Effector CD4-positive, alpha-beta T cell (primary cell): Measurements from ENCODE around the gene ZNF784.

Experiments
- DNase-seq: peaks from one replicate; pipeline ENCODE4 v3.0.0-alpha.2; 2020

The ZNF784 gene

DNA sequence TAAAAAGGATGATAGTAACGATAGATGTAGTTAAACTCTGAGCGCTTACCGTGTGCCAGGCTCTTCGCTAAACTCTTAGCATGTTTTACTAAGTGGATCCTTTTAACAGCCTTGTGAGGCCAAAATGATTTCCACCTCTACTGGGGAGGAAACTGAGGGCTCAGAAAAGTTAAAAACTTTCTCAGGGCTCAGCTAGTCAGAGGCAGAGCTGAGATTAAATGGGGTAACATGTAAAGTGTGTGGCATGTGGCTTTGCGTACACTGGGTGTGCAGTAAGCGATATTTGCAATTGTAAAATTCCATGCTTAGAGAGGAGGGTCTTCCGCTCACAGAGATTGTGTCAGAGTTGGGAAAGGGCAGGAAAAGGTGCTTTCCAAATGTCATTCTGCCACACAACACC, 32.2 kb upstream of the ZNF784 start:
- DNase-seq: no peak

DNA sequence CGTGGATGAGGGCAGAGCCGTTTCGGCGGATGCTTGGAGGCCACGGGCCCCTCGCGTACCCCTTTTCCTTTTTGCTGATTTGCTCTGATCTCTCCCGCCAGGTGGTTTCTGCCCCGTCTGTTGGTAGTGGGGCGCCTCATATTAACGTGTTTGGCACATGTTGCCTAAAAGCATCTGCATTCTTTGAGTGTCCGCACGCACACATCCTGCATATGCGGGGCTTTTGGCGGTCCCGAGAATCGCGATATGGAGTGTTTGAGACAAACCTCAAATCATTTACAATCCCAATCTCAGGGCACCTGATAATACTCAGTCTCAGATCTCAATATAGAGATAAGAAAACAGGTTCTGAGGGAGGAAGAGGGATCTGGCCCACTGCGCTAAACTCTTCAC, 31.3 kb upstream of the ZNF784 start:
- DNase-seq: no peak

DNA sequence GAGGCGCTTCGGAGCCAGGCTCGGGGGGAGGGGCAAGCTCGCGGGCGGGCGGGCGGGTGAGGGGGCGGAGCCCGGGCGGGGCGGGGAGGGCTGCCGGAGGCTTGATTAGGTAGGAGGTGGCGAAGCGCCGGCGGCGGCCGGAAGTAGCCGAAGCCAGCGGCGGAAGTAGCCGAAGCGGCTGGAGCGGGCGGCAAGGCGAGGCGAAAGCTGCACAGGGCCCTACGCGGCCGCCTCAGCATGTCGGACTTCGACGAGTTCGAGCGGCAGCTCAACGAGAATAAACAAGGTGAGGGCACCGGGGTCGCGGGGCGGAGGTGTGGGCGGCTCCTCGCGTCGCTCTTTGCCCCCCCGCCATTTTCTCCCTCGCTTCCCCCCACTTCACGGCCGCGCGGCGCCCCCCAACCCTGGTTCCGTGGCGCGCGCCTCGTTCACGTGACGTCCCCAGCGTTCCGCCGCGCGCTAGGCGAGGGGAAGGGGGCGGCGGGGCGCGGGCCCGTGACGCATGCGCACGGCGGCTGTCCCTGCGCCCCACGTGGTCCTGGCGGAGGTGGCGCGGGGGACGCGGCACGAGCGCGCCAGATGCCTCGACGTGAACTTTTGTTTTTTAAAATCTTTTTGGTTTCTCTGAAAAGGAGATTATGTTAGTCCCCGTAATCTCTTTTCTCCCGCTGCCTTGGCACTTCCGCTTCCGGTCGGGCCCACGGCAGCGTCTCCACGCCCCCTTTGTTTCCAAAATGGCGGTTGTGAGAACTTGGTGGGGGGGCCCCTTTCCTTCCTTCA, 30.7 kb upstream of the ZNF784 start, which contains the start of gene U2AF2:
TSS of gene U2AF2 (plus strand) at position 168 of the 780 bp plus-strand sequence. CDS start at position 238, 70 bp downstream.
- DNase-seq: peak; percentile 98

DNA sequence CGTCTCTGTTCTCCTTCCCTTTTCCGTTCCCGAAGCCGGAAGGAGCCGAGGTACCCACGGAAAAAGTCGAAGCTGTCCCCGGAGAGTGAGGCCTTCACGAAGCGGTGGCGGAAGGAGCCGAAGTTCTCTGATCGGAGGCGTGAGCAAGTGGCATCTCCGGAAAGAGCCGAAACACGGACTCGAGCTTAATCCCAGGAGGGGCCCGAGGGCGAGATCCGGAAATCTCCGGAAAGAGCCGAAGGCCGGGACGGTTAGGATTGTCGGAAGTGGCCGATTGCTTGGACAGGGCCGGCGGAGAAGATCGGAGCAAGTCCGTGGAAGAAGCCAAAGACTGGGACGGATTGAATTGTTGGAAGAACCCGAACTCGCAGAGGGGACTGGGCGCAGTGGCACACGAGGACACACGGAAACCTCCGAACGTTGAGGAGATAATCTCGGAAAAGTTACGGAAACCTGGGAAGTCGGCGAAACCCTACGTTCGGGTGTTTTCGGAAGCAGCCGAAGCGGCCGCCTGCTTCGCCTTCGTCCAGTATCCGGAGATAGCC, 30.0 kb upstream of the ZNF784 start:
- DNase-seq: peak; percentile 100

DNA sequence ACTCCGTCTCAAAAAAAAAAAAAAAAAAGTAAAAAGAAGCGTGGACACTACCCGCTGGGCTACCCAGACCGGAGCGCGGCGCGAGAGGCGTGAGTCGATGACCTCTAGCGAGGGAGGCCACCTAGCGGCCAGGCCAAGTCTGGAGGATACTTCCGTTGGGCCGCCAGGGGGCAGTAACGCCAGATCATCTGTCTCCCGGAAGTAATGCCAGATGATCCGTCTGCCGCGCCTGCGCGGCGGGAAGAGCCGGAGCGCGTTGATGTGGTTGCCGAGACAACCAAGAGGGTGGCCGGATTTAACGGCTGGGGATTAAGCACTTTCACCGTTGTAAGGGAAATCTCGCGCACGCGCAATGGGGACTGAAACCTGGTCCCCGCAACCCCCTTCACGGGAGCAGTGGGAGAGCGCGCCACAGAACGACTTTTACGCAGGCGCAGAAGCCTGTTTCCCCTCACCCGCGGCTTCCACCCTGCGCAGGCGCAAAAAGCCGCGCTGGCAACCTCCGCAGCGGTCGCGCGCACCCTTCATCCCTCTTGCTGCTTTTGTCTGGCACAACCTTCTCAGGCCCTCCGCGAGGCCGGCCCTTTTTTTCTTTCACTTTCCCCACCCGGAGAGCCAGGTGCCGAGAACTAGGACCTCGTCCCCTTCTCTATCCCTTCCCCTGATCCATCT, 29.4 kb upstream of the ZNF784 start:
- peak; percentile 100 for DNase-seq

DNA sequence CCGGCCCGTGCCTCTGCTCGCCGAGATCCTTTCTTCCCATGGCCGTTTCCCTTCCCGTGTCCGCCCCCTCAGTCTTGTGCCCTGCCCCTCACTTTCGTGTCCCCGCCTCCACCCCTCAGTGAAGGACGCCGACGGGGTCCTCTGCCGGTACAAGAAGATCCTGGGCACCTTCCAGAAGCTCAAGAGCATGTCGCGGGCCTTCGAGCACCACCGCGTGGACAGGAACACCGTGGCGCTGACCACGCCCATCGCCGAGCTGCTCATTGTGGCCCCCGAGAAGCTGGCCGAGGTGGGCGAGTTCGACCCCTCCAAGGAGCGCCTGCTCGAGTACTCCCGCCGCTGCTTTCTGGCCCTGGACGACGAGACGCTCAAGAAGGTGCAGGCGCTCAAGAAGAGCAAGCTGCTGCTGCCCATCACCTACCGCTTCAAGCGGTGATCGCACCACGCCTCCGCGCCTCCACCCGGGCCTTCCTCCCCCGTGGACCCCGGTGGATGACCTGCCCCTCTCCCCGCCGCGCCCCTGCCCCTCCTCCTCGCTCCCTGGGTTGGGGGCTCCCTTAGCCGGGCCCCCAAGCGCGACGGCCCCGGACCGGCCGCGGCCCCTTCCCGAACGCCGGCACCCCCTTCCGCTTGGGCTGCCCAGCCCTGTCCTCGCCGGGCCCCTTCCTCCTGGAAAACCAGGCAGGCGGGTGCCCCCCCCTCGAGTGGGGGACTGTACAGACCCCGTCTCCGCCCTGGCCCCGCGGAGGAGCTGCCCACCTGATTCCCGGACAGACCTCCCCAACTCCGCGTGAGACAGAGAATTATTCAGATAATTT, 28.2 kb upstream of the ZNF784 start:
- no peak for DNase-seq

DNA sequence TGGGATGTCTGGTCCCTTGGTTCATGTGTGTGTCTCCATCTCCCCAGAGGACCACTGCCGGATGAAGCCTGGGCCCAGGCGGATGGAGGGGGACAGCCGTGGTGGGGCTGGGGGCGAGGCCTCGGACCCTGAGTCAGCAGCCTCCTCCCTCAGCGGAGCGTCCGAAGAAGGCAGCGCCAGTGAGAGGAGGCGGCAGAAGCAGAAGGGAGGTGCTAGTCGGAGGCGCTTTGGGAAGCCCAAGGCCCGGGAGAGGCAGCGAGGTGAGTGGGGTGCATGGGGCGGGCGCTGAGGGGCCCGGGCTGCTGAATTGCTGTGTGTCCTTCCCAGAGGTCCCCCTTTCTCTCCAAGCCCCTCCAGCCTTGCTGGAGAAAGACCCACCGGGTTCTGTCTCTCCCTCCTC, 26.9 kb upstream of the ZNF784 start:
- DNase-seq: no peak

DNA sequence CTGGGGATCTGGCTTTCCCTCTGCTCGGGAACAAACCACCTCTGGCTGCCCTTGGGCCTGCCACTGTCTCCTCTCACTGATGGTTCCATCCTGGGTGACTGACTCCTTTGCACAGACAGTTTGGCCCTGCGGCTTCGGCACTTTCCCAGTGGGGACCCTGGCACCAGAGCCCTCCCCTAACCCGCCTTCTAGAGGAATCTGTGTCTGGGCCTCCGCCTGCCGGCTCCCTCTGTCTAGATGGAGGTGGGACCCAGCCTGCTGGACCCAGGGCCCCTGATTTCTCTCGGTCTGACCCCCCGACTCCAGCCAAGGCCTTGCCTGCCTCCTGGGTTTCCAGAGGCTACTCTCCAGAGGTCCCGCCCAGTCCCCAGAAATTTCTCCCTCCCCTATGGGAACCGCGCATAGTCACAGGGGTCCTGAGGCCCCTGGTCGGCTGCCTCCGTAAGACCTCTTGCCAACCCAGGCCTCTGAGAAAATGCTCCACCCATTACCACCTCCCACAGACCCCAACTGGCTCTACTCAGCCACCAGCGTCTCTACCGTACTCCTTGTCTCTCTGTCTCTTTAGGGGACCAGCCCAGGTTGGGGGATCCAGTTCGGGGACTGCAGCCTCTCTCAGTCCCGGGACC, 26.4 kb upstream of the ZNF784 start:
- no peak for DNase-seq

DNA sequence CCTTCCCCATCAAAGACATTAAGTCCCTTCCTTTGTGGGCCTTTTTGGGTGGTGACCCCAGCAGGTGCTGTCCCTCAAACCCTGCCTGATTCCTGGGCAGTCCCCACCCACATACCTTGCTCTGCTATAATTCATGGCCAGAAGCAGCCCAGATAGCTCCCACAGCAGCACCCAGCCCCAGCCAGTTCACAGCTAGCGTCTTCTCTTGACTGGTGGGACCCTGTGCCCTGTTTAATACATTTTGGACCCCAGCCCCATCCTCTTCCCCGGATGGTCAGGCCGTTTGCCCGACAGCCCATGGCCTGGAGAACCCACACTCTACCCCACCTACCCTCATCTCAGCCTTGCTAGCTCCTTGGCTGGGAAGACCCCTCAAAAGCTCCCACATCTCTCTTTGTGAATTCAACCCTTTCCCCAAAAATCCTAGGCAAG, 25.8 kb upstream of the ZNF784 start:
- no peak for DNase-seq

DNA sequence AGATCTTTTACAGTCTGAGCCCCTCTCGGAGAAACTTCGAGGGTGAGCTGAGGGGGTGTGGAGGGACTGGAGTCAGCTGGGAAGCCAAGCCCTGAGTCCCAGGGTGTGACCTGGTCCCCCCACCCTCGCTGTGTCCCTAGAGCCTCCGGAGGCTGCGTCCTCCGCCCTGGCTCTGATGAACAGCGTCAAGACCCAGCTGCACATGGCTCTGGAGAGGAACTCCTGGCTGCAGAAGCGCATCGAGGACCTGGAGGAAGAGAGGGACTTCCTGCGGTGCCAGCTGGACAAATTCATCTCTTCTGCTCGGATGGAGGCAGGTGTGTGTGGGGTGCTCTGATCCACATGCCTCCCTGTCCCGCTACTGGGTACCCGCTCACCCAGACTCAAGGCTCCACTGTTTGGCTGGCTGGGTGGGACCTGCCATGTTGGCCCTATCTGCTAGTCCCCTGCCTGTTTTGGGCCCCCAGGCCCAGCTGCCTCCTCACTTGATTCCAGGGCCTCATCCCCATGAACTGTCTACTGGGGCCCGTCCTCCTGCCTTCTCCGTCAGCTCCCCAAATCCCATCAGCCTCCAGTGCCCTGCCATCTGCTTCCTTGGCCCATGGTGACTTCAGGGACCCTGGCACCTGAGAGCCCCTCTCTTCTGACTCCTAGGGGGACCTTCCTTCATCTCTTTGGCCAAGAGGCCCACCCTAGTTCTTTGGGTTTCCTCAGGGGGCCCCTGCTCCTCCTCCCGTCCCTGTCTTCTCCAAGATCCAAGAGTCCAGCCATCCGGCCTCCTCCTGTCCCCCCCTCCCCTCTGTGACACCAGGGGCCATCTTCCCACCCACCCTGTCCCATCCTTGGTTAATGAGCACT, 25.1 kb upstream of the ZNF784 start:
- DNase-seq: no peak

DNA sequence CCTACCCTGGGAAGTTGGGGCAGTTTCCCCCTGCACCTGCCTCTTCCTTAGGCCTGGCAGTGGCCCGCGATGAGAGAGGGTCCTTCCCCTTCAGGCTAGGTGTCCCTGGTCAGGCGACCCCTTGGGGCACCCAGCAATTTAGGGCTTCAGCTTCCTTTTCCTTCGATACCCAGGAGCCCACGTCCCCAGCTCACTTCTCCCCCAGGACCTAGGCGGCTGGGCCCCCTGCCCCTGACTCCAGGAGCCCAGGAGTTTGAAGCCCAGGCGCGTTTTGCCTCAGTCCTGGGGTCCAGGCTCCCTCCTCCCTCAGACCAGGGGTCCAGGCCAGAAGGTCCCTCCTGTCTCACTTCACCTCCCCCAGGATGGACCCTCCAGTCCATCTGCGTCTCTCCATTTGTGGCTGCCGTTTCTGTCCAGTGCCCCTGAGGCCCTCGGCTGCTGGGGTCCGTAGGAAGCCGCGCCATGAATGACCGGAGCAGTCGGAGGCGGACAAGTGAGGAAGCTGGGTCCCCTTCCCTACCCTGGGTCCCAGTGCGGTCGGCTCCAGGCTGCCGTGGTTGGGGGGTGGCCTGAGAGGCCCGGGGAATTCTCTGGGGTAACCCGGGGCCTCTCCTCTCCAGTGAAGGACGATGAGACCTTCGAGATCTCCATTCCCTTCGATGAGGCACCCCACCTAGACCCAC, 24.4 kb upstream of the ZNF784 start:
- DNase-seq: no peak

DNA sequence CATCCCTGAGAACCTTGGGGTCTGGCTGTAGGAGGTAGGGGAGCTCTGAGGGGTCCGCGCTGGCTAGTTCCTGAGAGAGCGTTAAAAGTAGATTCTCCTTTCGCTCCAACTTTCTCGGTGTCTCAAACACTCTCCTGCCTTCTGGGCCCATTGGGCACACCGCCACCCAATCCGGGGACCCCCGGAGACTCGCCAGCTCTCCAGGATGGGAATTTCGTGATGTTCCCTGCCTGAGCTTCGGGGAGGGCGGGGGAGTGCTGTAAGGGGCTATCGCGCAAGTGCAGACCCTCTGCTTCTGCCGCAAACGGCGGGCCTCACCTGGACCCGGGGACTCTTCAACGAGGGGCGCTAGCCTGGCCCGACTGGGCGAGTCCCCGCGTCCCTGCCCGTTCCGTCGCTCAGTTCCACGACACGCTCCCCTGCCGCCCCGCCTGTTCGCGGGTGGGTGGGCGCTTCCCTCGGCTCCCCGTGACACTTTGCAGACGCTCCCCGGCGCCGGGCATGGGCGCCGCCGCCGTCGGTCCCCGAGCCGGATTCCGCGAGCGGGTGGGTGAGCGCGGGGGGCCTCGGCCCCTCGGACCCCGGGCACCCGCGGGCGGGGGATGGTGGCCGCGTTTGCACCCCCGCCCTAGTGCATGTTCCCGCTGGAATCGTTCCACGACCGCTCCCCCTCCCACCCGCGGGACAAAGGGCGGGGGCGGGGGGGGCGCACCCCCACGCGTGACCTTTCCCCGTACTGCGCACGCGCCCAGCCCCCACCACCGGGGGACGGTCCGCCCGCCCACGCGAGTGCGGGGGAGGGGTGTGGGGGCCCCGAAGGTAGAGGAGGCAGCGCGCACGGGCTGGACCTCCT, 23.6 kb upstream of the ZNF784 start, which contains the start of gene CCDC106:
TSS of gene CCDC106 (plus strand) at position 481 of the 853 bp plus-strand sequence. CDS start 835 bp downstream, outside the sequence.
- DNase-seq: no peak

DNA sequence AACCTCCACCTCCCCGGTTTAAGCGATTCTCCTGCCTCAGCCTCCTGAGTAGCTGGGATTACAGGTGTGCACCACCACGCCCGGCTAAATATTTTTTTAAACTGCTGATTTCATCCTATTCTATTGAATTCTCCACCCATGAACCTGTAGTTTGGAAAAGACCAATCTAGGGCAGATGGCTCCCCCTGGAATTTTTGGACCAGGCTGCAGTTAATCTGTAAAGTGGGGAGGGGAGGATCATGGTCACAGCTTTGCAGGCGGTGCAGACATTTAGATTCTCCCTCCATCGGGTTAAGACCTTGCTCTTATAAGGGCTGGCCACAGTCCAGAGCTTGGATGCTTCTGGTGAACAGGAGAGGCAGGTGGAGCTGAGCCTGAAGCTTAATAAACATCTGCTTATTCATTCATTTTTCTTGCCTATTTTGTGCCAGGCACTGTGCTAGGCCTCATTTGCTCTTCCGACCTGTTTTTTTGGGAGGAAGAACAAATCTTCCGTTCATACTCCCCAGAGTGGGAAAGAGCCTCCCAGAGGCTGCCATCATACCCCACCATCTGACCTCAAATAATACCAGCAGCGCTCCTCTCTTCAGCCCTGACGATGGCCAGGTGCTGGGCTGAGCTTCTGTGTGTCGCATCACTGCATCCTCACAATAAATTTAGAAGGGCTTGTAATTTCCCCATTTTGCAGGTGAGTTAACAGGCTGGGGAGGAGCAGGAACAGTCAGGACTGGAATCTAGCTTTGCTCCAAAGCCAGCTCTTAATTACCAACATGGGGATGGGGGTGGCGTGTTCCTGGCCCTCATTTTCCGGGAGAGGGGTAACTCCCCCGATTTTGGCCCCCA, 22.7 kb upstream of the ZNF784 start:
- no peak for DNase-seq

DNA sequence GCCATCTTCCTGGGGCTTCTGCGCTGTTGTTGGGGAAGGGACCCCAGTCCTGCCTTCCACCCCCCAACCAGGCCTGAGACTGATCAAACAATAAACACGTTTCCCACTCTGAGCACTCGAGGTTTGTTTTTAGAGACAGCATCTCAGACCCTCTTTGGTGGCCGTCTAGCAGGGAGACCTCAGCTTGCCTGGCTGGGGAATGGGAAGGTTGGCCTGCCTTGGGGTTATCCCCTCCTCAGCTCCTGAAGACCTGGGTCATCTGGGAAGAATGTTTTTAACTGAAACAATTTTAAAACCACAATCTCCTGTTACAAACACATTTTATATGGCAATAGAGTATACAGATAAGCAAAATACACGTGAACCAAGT, 21.1 kb upstream of the ZNF784 start:
- no peak for DNase-seq

DNA sequence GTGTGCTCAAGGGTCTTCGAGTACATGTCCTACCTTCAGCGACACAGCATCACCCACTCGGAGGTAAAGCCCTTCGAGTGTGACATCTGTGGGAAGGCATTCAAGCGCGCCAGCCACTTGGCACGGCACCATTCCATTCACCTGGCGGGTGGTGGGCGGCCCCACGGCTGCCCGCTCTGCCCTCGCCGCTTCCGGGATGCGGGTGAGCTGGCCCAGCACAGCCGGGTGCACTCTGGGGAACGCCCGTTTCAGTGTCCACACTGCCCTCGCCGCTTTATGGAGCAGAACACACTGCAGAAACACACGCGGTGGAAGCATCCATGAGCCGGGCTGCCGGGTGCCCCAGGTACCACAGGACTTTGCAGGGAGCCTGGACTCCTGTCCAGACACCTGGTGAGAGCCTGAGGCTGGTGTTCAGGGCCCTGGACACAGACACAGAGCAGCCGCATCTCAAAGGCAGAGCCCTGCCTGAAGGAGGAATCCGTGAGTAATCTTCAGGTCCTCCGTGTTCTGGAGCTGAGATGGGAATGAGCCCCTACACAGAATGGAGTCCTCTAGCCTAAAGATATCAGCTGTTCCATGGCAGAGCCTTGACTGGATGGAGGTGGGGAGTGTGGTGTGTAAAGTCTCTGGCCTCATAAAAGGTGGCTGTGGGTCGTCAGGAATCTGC, 20.6 kb upstream of the ZNF784 start:
- no peak for DNase-seq

DNA sequence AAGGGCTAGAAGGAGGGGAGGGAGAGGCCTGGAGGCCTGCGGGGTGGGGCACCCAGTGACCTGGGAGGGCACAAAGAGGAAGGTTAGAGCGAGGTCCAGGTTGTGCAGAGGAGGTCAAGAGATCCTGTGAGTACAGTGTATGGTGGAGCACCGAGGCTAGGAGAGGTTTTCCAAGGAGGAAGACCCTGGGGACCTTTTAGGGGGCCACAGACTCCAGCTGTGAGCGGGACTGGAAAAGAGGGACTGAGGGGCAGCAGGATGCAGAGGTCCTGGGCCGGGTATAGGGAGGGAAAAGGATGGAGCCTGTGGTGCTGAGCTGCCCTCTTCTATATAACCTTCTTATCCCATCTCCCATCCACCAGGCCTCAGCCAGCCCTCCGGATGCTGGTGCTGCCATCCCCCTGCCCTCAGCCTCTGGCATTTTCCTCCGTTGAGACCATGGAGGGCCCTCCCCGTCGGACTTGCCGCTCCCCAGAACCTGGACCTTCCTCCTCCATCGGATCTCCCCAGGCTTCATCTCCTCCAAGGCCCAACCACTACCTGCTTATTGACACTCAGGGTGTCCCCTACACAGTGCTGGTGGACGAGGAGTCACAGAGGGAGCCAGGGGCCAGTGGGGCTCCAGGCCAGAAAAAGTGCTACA, 19.9 kb upstream of the ZNF784 start:
- DNase-seq: no peak

DNA sequence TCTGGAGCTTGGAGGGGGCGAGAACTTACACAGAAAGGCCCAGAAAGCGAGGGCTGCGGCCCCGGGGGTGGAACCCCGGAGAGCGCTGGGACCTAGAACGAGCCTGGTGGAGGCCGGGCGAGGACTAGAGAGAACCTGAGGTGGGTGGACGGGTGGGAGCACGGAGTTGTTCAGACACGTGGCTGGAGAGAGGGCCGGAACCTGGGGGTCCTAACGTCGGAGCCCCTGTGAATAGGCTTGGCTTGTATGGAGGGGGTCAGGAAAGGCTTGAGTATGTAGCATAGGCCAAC, 19.5 kb upstream of the ZNF784 start:
- DNase-seq: no peak
